GM12875 (cell line): ENCODE results near the gene KCNS1.
"Not testable (repeated sequence)": the region's sequence is repeated elsewhere in the genome, so short reads cannot be mapped to it uniquely, and the experiment has no call there.

Source experiments
- H3K4me3 ChIP-seq: one replicate; pipeline ENCODE4 v1.5.1; 2011; ENCODE audit warnings: low read depth, low read length, control low read depth
- TF ChIP-seq, protein P1 (sequence below): IDR thresholded peaks from 2 replicates; pipeline ENCODE4 v1.5.1; 2011; ENCODE audit warnings: low read depth, mild to moderate bottlenecking, control low read depth, inconsistent platforms, low read length, moderate library complexity, borderline replicate concordance; ENCODE audit not compliant: insufficient read depth

KCNS1 gene

GRCh38 chr20:45100563-45101245, at the start of gene KCNS1:
TSS of gene KCNS1 (minus strand) at chr20:45101127. CDS start at chr20:45099236, 1,891 bp downstream.
- TF ChIP-seq, protein P1, sequence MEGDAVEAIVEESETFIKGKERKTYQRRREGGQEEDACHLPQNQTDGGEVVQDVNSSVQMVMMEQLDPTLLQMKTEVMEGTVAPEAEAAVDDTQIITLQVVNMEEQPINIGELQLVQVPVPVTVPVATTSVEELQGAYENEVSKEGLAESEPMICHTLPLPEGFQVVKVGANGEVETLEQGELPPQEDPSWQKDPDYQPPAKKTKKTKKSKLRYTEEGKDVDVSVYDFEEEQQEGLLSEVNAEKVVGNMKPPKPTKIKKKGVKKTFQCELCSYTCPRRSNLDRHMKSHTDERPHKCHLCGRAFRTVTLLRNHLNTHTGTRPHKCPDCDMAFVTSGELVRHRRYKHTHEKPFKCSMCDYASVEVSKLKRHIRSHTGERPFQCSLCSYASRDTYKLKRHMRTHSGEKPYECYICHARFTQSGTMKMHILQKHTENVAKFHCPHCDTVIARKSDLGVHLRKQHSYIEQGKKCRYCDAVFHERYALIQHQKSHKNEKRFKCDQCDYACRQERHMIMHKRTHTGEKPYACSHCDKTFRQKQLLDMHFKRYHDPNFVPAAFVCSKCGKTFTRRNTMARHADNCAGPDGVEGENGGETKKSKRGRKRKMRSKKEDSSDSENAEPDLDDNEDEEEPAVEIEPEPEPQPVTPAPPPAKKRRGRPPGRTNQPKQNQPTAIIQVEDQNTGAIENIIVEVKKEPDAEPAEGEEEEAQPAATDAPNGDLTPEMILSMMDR = no peak
- no peak within 1 kb of the TSS for H3K4me3 ChIP-seq

DNA sequence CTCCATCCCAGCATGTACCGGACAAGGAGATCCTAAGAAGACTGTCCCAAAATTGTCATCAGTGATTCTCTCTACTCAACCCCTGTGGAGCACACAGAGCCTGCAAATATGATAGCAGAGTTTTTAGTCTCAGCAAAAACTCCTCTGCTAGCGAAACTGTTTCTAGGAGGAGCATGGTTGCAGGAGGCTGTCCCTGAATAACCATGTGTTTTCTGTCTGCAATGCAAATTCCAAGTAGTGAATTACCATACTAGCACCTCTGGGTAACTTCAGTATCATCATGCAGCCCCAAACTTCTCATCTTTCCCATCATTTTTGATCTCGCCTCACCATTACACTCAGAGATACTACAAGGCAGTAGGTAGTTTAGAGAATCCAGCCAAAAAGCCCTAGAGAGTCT, 48.1 kb upstream of the KCNS1 start:
- TF ChIP-seq, protein P1 = no peak

DNA sequence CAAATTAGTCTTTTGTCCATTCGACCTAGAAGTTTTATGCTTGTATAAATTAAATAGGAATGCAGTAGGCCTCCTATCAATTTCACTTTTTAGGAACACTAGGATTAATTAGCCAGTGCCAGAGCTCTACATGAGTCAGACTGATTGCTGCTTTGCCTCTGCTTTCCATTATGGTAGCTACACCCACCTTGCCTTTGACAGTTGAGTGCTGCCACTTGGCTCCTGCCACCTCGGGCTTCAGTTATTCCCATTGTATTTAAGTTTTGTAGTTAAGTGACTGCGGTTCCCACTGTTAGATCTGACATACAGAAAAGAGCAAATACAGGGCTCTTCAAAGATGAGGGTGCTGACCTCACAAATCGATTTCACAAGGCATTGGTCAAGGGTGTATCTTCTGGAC, 39.9 kb upstream of the KCNS1 start:
- TF ChIP-seq, protein P1 = no peak
- H3K4me3 ChIP-seq = no peak overlapping the region

More for the DNA sequence above, 48.1 kb upstream of the KCNS1 start:
- H3K4me3 ChIP-seq = no peak overlapping the region

- not testable (repeated sequence) for H3K4me3 ChIP-seq
Measured at GRCh38 chr20:45139733-45140375, 38.9 kb upstream of the KCNS1 start.

DNA sequence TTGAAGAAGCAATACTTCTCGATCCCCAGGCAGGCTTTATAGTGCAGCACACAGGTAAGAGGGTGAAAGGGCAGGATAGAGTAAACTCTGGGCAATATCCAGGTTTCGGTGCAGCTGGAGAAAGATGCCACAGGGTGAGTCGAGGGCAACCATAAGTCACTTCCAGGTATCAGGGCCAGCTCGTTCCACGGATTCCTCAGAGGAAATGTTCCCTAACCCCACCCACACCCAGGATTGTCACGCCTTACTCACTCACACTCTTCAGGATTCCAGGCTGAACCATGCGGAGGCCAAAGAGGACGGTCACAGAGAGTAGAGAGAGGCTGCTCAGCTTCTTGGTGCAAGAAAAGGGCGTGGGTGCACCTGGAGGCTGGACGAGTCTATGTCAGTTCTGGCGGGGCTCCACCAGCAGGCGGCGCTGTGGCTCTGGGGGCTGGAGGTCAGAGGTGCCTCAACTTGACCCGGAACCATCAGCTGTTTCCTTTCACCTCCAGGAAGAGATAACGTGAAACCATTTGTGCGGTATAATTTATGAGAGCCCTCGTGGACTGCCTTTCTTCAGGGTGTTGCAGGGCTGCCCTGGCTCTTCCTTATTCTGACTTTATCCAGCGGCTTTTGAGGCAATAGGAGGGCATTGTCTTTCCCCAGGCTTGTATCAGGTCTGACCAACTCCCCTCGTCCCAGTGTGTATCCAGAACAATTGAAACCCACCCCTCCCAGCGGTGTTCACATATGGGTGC, 37.8 kb upstream of the KCNS1 start:
- H3K4me3 ChIP-seq = no peak overlapping the region
- TF ChIP-seq, protein P1 = peak; percentile 94

- TF ChIP-seq, protein P1 = no peak
- no peak overlapping the region for H3K4me3 ChIP-seq
Measured at GRCh38 chr20:45136911-45137310, 36.0 kb upstream of the KCNS1 start.

GRCh38 chr20:45128099-45128498, 27.2 kb upstream of the KCNS1 start:
- H3K4me3 ChIP-seq = no peak overlapping the region
- TF ChIP-seq, protein P1 = no peak
